Vagina (tissue), 2 donors: Measurements from ENCODE around the gene PRSS22.

Source experiments
- POLR2A ChIP-seq, 2 donors: fragments of 450-650 bp; IDR thresholded peaks; one replicate each; pipeline ENCODE4 v1.6.1; 2017; ENCODE audit warnings: antibody characterized with exemption in 2 of 2, mild to moderate bottlenecking in 2 of 2, moderate library complexity in 2 of 2
- TF ChIP-seq, protein P1 (sequence below), 3 experiments: fragments of 450-650 bp in 2 of 3; fragments of 200-600 bp in 1 of 3; sonication (generic) in 1 of 3; IDR thresholded peaks; one replicate each; pipeline ENCODE4 v1.5.1; 2017 to 2019; ENCODE audit warnings: antibody characterized with exemption in 3 of 3, mild to moderate bottlenecking in 2 of 3, moderate library complexity in 2 of 3

DNA sequence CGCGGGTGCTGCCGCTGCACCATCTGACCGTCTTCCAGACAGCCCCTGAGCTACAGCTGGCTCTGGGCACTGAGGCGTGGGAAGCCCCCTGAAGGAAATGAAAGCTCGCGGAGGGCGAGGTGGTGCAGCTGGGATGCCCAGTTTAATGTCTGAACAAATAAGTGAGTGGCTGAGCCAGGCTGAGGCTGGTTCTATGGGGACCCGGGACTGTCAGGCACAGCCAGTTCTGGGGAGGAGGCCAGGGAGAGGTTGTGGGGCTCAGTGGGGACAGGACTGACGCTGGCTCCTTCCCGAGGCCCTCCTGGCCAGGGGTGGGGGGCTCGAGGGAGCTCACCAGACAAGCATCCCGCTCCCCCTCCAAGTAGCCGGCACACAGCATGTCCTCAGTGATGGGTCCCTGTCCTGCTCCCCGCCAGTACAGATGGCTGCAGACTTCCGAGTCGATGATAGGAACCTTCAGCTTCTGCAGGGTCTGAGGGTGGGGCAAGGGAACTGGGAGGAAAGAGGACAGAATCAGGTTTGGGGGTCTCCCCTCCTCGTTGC, 4.4 kb downstream of the PRSS22 start:
- TF ChIP-seq, protein P1, sequence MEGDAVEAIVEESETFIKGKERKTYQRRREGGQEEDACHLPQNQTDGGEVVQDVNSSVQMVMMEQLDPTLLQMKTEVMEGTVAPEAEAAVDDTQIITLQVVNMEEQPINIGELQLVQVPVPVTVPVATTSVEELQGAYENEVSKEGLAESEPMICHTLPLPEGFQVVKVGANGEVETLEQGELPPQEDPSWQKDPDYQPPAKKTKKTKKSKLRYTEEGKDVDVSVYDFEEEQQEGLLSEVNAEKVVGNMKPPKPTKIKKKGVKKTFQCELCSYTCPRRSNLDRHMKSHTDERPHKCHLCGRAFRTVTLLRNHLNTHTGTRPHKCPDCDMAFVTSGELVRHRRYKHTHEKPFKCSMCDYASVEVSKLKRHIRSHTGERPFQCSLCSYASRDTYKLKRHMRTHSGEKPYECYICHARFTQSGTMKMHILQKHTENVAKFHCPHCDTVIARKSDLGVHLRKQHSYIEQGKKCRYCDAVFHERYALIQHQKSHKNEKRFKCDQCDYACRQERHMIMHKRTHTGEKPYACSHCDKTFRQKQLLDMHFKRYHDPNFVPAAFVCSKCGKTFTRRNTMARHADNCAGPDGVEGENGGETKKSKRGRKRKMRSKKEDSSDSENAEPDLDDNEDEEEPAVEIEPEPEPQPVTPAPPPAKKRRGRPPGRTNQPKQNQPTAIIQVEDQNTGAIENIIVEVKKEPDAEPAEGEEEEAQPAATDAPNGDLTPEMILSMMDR (IDR thresholded peaks at IDR 0.05) = no peak
- TF ChIP-seq POLR2A (IDR thresholded peaks at IDR 0.05) = no peak
